HFFc6 (cell line): ENCODE data around the gene SMARCAL1. TPM values are rescaled to one million over a fixed set of nuclear protein-coding genes. Genes with fewer than 3 reads are reported as not detected.

Experiments used
- DNase-seq: peaks from one replicate; pipeline ENCODE4 v3.0.0-alpha.2; 2018
- H3K27ac Mint-ChIP-seq: 2 replicates; pipeline ENCODE4 v1.8.0; 2020; ENCODE audit warnings: mild to moderate bottlenecking, mixed read lengths
- H3K27me3 Mint-ChIP-seq: 2 replicates; pipeline ENCODE4 v1.8.0; 2021; ENCODE audit warnings: mild to moderate bottlenecking, moderate library complexity, mixed read lengths; ENCODE audit not compliant: insufficient read depth
- H3K36me3 Mint-ChIP-seq: 2 replicates; pipeline ENCODE4 v1.8.0; 2021; ENCODE audit warnings: low read depth, mixed read lengths
- H3K4me1 Mint-ChIP-seq: 2 replicates; pipeline ENCODE4 v1.8.0; 2020; ENCODE audit warnings: low read depth, mixed read lengths
- H3K4me3 Mint-ChIP-seq: 2 replicates; pipeline ENCODE4 v1.8.0; 2020; ENCODE audit warnings: mild to moderate bottlenecking, moderate library complexity, mixed read lengths
- H3K9me3 Mint-ChIP-seq: 2 replicates; pipeline ENCODE4 v1.8.0; 2020; ENCODE audit warnings: mild to moderate bottlenecking, mixed read lengths
- CTCF ChIP-seq: fragments of 200-600 bp; sonication (generic); IDR thresholded peaks from 2 replicates; pipeline ENCODE4 v1.5.0; 2021; ENCODE audit warnings: antibody characterized with exemption, mild to moderate bottlenecking
- total RNA-seq, 6 experiments: library from RNA; stranded (reverse); fragmentation: NEBNext Ultra II Directional; extraction: Animal tissue kit (Norgen Biotek cat#: 25700); gene quantifications; 2 replicates in 1 of 6; 3 replicates in 5 of 6; pipeline ENCODE4 v1.2.3, GENCODE V29; 2021

The SMARCAL1 gene
- total RNA-seq, 6 experiments from 2014 or later = 25.6 to 33.1 (median 32.1) TPM

- Mint-ChIP-seq H3K27ac (no peak overlapping the region), H3K9me3 (no peaks in the 10 kb centered on the region), H3K4me3 (no peak overlapping the region), H3K27me3 (no peaks in the 10 kb centered on the region; the same call in none of the 2 replicates), H3K36me3 (no peaks in the 10 kb centered on the region), H3K4me1 (peaks cover 19% of the 10 kb centered on the region)
- no peak; the same call in 1 of the 2 replicates for TF ChIP-seq CTCF
- DNase-seq = no peak
Measured at GRCh38 chr2:216408426-216409290, 3.6 kb upstream of the SMARCAL1 start.

GRCh38 chr2:216410550-216410949 lies 1.7 kb upstream of the SMARCAL1 start:
- H3K36me3 Mint-ChIP-seq = peaks cover 3% of the 10 kb centered on the region; the same call in 1 of the 2 replicates
- peaks cover 17% of the 10 kb centered on the region for H3K4me1 Mint-ChIP-seq
- H3K4me3 Mint-ChIP-seq = no peak overlapping the region
- TF ChIP-seq CTCF = no peak
- H3K9me3 Mint-ChIP-seq = no peaks in the 10 kb centered on the region
- H3K27me3 Mint-ChIP-seq = no peaks in the 10 kb centered on the region; the same call in 1 of the 2 replicates
- no peak for DNase-seq
- H3K27ac Mint-ChIP-seq = no peak overlapping the region

GRCh38 chr2:216413882-216414281 lies 1.6 kb downstream of the SMARCAL1 start:
- DNase-seq = no peak
- Mint-ChIP-seq H3K4me1 (peaks cover 19% of the 10 kb centered on the region), H3K27me3 (no peaks in the 10 kb centered on the region), H3K27ac (no peak overlapping the region), H3K9me3 (no peaks in the 10 kb centered on the region), H3K36me3 (peaks cover 18% of the 10 kb centered on the region), H3K4me3 (peak overlapping the region; percentile 96)
- no peak for TF ChIP-seq CTCF

GRCh38 chr2:216414772-216415319 lies 2.6 kb downstream of the SMARCAL1 start:
- DNase-seq = no peak
- TF ChIP-seq CTCF = no peak
- H3K36me3 Mint-ChIP-seq = peaks cover 23% of the 10 kb centered on the region
- H3K4me3 Mint-ChIP-seq = no peak overlapping the region
- peaks cover 25% of the 10 kb centered on the region for H3K4me1 Mint-ChIP-seq
- no peaks in the 10 kb centered on the region for H3K9me3 Mint-ChIP-seq
- no peak overlapping the region for H3K27ac Mint-ChIP-seq
- no peaks in the 10 kb centered on the region for H3K27me3 Mint-ChIP-seq

GRCh38 chr2:216415541-216415940 lies 3.3 kb downstream of the SMARCAL1 start:
- H3K36me3 Mint-ChIP-seq = peaks cover 30% of the 10 kb centered on the region
- DNase-seq = no peak

More at GRCh38 chr2:216415541-216415940, 3.3 kb downstream of the SMARCAL1 start:
- Mint-ChIP-seq H3K4me1 (peaks cover 31% of the 10 kb centered on the region), H3K27ac (no peak overlapping the region), H3K9me3 (no peaks in the 10 kb centered on the region), H3K27me3 (no peaks in the 10 kb centered on the region), H3K4me3 (no peak overlapping the region)
- no peak for TF ChIP-seq CTCF
